Measurements from ENCODE around the gene TAS2R19.

DNA sequence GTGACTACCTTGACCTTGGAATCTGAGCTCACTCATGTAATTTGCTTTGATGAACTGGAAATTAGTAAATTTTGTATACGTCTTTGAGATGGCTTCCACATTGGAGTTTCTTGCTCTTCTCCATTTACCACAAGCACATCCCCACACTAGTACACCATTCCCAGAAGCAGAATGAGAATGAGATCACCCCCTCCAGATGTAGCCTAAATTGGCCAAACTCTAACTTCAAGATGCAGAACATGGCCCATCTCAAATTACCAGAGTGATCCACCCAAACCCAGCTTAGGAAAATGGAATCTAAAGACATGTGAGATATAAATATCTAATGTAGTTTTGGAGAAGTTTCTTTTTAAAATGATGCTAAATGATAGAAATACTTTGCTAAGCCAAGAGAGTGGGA lies 14.8 kb downstream of the TAS2R19 start:
- TF ChIP-seq POLR2AphosphoS5 (IDR thresholded peaks at IDR 0.05; ENCODE audit: low read depth, low read length) (no peak), TAF1 (IDR thresholded peaks at IDR 0.05; ENCODE audit: borderline replicate concordance, low read depth, low read length) (no peak)
